Natural killer cell (primary cell): ENCODE results near the gene MON1B. TPM values are rescaled to one million over a fixed set of nuclear protein-coding genes. Genes with fewer than 3 reads are reported as not detected.

ENCODE experiments used
- ATAC-seq, 3 donors: fragments of 150-1000 bp in 2 of 3; fragments of 200-7000 bp in 1 of 3; cut with Tn5 transposase; 1 replicate in 1 of 3; 2 replicates in 2 of 3; pipeline ENCODE4 v1.10.0; 2021; ENCODE audit warnings: mild to moderate bottlenecking in 2 of 3, moderate library complexity in 2 of 3
- DNase-seq, 2 donors: peaks; one replicate each; pipeline versions ENCODE4 v3.0.0 to v3.0.0-alpha.2; 2013 to 2021; ENCODE audit warnings: mixed read lengths in 1 of 2
- H3K27ac ChIP-seq: one replicate; pipeline ENCODE4 v1.5.1; 2013; ENCODE audit warnings: mild to moderate bottlenecking, low read length
- H3K27me3 ChIP-seq: one replicate; pipeline ENCODE4 v1.6.1; 2013; ENCODE audit warnings: low read length; ENCODE audit not compliant: control insufficient read depth, insufficient read depth
- H3K36me3 ChIP-seq: one replicate; pipeline ENCODE4 v1.6.1; 2013; ENCODE audit warnings: low read length; ENCODE audit not compliant: control insufficient read depth, insufficient read depth
- H3K4me1 ChIP-seq: one replicate; pipeline ENCODE4 v1.6.1; 2013; ENCODE audit warnings: low read length; ENCODE audit not compliant: control insufficient read depth, insufficient read depth
- H3K4me3 ChIP-seq: one replicate; pipeline ENCODE4 v1.5.1; 2013; ENCODE audit warnings: low read length
- H3K9me3 ChIP-seq: one replicate; pipeline ENCODE4 v1.6.1; 2013; ENCODE audit warnings: low read length; ENCODE audit not compliant: control insufficient read depth, insufficient read depth
- H3K27ac Mint-ChIP-seq, 2 donors: one replicate each; pipeline ENCODE4 v1.8.0; 2022; ENCODE audit warnings: mild to moderate bottlenecking in 2 of 2, mixed read lengths in 2 of 2, moderate library complexity in 1 of 2
- H3K27me3 Mint-ChIP-seq, 2 donors: one replicate each; pipeline ENCODE4 v1.8.0; 2022; ENCODE audit warnings: low read depth in 2 of 2, mixed read lengths in 2 of 2
- H3K36me3 Mint-ChIP-seq: one replicate; pipeline ENCODE4 v1.8.0; 2022; ENCODE audit warnings: mixed read lengths
- H3K4me1 Mint-ChIP-seq, 2 donors: one replicate each; pipeline ENCODE4 v1.8.0; 2022; ENCODE audit warnings: mixed read lengths in 2 of 2
- H3K4me3 Mint-ChIP-seq: one replicate; pipeline ENCODE4 v1.8.0; 2022; ENCODE audit warnings: mild to moderate bottlenecking, moderate library complexity, mixed read lengths
- H3K9me3 Mint-ChIP-seq, 2 donors: one replicate each; pipeline ENCODE4 v1.8.0; 2022; ENCODE audit warnings: mixed read lengths in 2 of 2
- WGBS: methylation state at CpG from one replicate; pipeline ENCODE4 v1.1.7; 2013; ENCODE audit warnings: missing lambda C conversion rate; ENCODE audit not compliant: insufficient coverage; 5-methylcytosine and 5-hydroxymethylcytosine counted together
- intact Hi-C: fragments of 100-400 bp; cut with micrococcal nuclease; formaldehyde crosslinking; loops from one replicate; pipeline ENCODE4 v1.14.2; 2022
- total RNA-seq, 4 donors: library from RNA; stranded (reverse); fragments of 120-200 nt in 1 of 4; gene quantifications; one replicate each; pipeline versions ENCODE4 v1.2.3 to v1.2.4, GENCODE V29; 2013 to 2022
- TF ChIP-seq, protein P1 (sequence below): fragments of 200-600 bp; IDR thresholded peaks from one replicate; pipeline ENCODE4 v1.8.0; 2022; ENCODE audit warnings: antibody characterized with exemption

The MON1B gene
- total RNA-seq, 3 donors from 2014 or later (not counting 1 experiment from before 2014, with no cell fraction given), result 88.6 to 97.8 (median 91.1) TPM

GRCh38 chr16:77211880-77212740, 21.1 kb downstream of the MON1B start:
- 2% methylated on average over 66 of the region's 66 CpGs for WGBS
- intact Hi-C loops, result loop anchor here (1.0 to 5.0 kb wide), 2 partner anchors 22 to 885 kb away; partner anchors contain the start of gene WWOX

DNA sequence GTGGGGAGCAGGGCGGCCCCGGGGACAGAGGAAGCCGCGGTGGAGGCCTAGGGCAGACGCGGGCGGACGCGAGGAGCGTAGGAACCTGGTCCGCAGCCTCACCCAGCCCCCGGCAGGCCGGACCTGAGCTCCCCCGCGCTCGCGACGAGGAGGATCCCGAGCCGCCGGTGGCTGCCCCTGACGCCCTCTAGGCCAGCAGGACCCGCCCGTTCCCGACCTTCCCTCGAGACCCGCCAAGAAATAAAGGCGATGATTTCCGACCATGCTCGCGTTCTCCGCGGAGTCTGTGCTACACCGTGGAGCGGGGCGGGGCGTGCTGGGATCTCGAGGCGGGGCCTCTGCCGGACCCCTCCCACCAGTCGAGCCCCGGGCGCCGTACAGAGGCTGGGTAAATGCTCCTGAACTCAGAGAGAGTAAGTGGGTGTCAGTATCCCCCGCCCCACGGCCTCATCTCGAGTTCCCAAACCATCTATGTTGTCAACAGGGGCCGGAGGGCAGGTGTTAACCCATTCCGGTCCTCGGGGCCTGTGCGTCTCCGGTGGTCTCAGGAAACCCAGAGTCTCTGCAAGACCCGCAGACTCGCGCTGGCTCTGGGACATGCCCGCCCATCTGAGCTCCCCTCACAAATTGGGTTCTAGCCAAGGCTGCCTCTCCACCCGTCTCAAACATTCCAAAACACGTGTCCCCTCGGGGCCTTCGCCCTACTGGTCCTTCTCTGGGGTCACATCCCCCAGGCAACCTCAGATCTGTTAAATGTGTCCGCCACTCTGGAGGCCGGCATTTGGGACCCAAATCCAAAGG, 22.0 kb downstream of the MON1B start:
- peak overlapping the region; percentile 86 for H3K4me3 ChIP-seq
- H3K9me3 Mint-ChIP-seq, result no peaks in the 10 kb centered on the region
- ATAC-seq, result peak; percentile 71 to 80 (median 75)
- peak overlapping the region; percentile 88 for H3K4me3 Mint-ChIP-seq
- H3K27ac ChIP-seq, result peak overlapping the region; percentile 74
- H3K27me3 ChIP-seq, result no peaks in the 10 kb centered on the region
- no peaks in the 10 kb centered on the region for H3K9me3 ChIP-seq
- 21% methylated on average over 62 of the region's 62 CpGs for WGBS
- no peaks in the 10 kb centered on the region for H3K36me3 ChIP-seq
- TF ChIP-seq, protein P1, sequence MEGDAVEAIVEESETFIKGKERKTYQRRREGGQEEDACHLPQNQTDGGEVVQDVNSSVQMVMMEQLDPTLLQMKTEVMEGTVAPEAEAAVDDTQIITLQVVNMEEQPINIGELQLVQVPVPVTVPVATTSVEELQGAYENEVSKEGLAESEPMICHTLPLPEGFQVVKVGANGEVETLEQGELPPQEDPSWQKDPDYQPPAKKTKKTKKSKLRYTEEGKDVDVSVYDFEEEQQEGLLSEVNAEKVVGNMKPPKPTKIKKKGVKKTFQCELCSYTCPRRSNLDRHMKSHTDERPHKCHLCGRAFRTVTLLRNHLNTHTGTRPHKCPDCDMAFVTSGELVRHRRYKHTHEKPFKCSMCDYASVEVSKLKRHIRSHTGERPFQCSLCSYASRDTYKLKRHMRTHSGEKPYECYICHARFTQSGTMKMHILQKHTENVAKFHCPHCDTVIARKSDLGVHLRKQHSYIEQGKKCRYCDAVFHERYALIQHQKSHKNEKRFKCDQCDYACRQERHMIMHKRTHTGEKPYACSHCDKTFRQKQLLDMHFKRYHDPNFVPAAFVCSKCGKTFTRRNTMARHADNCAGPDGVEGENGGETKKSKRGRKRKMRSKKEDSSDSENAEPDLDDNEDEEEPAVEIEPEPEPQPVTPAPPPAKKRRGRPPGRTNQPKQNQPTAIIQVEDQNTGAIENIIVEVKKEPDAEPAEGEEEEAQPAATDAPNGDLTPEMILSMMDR, result no peak
- intact Hi-C loops, result loop anchor here (1.0 to 5.0 kb wide), 2 partner anchors 23 to 884 kb away; partner anchors contain the start of gene WWOX
- no peaks in the 10 kb centered on the region for H3K27me3 Mint-ChIP-seq
- H3K27ac Mint-ChIP-seq, result peak overlapping the region in 1 of 2 donors; percentile 88
- peaks cover 0 to 20% of the 10 kb centered on the region in 2 donors for H3K4me1 Mint-ChIP-seq
- peak; percentile 66 to 81 for DNase-seq
- peaks cover 15% of the 10 kb centered on the region for H3K4me1 ChIP-seq
- H3K36me3 Mint-ChIP-seq, result no peaks in the 10 kb centered on the region

More at GRCh38 chr16:77211880-77212740, 21.1 kb downstream of the MON1B start:
- Mint-ChIP-seq H3K27ac (peak overlapping the region in 1 of 2 donors; percentile 88), H3K9me3 (no peaks in the 10 kb centered on the region), H3K4me1 (peaks cover 0 to 20% of the 10 kb centered on the region in 2 donors), H3K36me3 (no peaks in the 10 kb centered on the region), H3K27me3 (no peaks in the 10 kb centered on the region), H3K4me3 (peak overlapping the region; percentile 88)
- Histone ChIP-seq H3K4me3 (peak overlapping the region; percentile 86), H3K9me3 (no peaks in the 10 kb centered on the region), H3K4me1 (peaks cover 15% of the 10 kb centered on the region), H3K36me3 (no peaks in the 10 kb centered on the region), H3K27me3 (no peaks in the 10 kb centered on the region), H3K27ac (peak overlapping the region; percentile 74)
- TF ChIP-seq, protein P1, result no peak
- DNase-seq (peak; percentile 67 to 85), ATAC-seq (peak; percentile 83 to 88 (median 84))

DNA sequence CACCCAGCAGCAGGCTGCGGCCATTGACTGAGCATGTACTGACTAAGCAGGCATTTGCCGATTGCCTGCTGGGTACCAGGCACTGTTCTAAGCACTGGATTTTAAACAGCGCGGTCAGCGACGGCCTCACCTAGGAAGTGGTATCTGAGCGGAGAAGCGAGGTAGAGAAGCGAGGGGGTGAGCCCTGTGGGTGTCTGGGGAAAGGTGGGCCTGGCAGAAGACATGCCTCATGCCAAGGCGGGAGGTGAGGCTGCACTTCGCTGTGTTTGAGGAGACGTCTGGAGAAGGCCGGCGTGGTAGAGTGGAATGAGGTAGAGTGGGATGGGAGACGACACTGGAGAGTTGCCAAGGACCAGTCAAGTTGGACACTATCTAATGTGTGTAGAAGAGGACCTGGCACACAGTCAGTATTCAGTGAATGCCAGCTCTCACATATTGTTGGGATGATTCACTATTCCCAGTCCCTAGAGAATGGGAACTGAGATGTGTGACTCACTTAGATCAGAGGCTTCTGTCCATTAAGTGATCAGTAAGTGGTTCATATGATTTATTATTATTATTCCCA, 22.6 kb downstream of the MON1B start:
- Histone ChIP-seq H3K36me3 (no peaks in the 10 kb centered on the region), H3K9me3 (no peaks in the 10 kb centered on the region), H3K4me3 (no peak overlapping the region), H3K27me3 (no peaks in the 10 kb centered on the region), H3K27ac (no peak overlapping the region), H3K4me1 (peaks cover 15% of the 10 kb centered on the region)
- H3K27me3 Mint-ChIP-seq, result no peaks in the 10 kb centered on the region
- H3K4me3 Mint-ChIP-seq, result peak overlapping the region; percentile 88
- 95% methylated on average over 15 of the region's 15 CpGs for WGBS
- H3K27ac Mint-ChIP-seq, result peak overlapping the region in 1 of 2 donors; percentile 88
- TF ChIP-seq, protein P1, result no peak
- DNase-seq (no peak), ATAC-seq (no peak)
- intact Hi-C loops, result loop anchor here (5.0 kb wide), 1 partner anchor 884 kb away; the partner anchor contains the start of gene WWOX
- H3K36me3 Mint-ChIP-seq, result no peaks in the 10 kb centered on the region
- H3K4me1 Mint-ChIP-seq, result peaks cover 0 to 20% of the 10 kb centered on the region in 2 donors
- H3K9me3 Mint-ChIP-seq, result no peaks in the 10 kb centered on the region
